ENCODE data around the gene ADSL.

ADSL gene

GRCh38 chr22:40403141-40403540 is 56.8 kb downstream of the ADSL start:
- Histone ChIP-seq H3K36me3 (ENCODE audit: control insufficient read depth, insufficient read depth, low read length) (peaks cover 30% of the 10 kb centered on the region), H3K27me3 (ENCODE audit: control insufficient read depth, insufficient read depth, low read length) (no peaks in the 10 kb centered on the region), H3K27ac (ENCODE audit: low read length) (no peak overlapping the region), H3K4me3 (ENCODE audit: low read length) (no peak overlapping the region), H3K9me3 (ENCODE audit: control insufficient read depth, insufficient read depth, low read length) (no peaks in the 10 kb centered on the region), H3K4me1 (ENCODE audit: control insufficient read depth, insufficient read depth, low read length) (no peaks in the 10 kb centered on the region; the same call in 1 of the 2 replicates)
- no CpG with 5 or more reads among the region's 3 CpGs for WGBS (ENCODE audit: insufficient coverage, insufficient read length)
- DNase-seq (ENCODE audit: low read depth, low spot score), result no peak

GRCh38 chr22:40403651-40404050 is 57.4 kb downstream of the ADSL start:
- Histone ChIP-seq H3K4me3 (ENCODE audit: low read length) (no peak overlapping the region), H3K27me3 (ENCODE audit: control insufficient read depth, insufficient read depth, low read length) (no peaks in the 10 kb centered on the region), H3K27ac (ENCODE audit: low read length) (no peak overlapping the region), H3K36me3 (ENCODE audit: control insufficient read depth, insufficient read depth, low read length) (peaks cover 35% of the 10 kb centered on the region), H3K9me3 (ENCODE audit: control insufficient read depth, insufficient read depth, low read length) (no peaks in the 10 kb centered on the region), H3K4me1 (ENCODE audit: control insufficient read depth, insufficient read depth, low read length) (no peaks in the 10 kb centered on the region; the same call in 1 of the 2 replicates)
- no peak for DNase-seq (ENCODE audit: low read depth, low spot score)
- no CpG with 5 or more reads among the region's 7 CpGs for WGBS (ENCODE audit: insufficient coverage, insufficient read length)

- H3K4me1 ChIP-seq (ENCODE audit: control insufficient read depth, insufficient read depth, low read length), result no peaks in the 10 kb centered on the region; the same call in 1 of the 2 replicates
- peaks cover 38% of the 10 kb centered on the region for H3K36me3 ChIP-seq (ENCODE audit: control insufficient read depth, insufficient read depth, low read length)
- H3K9me3 ChIP-seq (ENCODE audit: control insufficient read depth, insufficient read depth, low read length), result no peaks in the 10 kb centered on the region
- no peak for DNase-seq (ENCODE audit: low read depth, low spot score)
- no peaks in the 10 kb centered on the region for H3K27me3 ChIP-seq (ENCODE audit: control insufficient read depth, insufficient read depth, low read length)
- no CpG with 5 or more reads among the region's 25 CpGs for WGBS (ENCODE audit: insufficient coverage, insufficient read length)
- H3K4me3 ChIP-seq (ENCODE audit: low read length), result no peak overlapping the region
- H3K27ac ChIP-seq (ENCODE audit: low read length), result no peak overlapping the region
These were observed 58.2 kb downstream of the ADSL start for GRCh38 chr22:40404251-40405177.

DNA sequence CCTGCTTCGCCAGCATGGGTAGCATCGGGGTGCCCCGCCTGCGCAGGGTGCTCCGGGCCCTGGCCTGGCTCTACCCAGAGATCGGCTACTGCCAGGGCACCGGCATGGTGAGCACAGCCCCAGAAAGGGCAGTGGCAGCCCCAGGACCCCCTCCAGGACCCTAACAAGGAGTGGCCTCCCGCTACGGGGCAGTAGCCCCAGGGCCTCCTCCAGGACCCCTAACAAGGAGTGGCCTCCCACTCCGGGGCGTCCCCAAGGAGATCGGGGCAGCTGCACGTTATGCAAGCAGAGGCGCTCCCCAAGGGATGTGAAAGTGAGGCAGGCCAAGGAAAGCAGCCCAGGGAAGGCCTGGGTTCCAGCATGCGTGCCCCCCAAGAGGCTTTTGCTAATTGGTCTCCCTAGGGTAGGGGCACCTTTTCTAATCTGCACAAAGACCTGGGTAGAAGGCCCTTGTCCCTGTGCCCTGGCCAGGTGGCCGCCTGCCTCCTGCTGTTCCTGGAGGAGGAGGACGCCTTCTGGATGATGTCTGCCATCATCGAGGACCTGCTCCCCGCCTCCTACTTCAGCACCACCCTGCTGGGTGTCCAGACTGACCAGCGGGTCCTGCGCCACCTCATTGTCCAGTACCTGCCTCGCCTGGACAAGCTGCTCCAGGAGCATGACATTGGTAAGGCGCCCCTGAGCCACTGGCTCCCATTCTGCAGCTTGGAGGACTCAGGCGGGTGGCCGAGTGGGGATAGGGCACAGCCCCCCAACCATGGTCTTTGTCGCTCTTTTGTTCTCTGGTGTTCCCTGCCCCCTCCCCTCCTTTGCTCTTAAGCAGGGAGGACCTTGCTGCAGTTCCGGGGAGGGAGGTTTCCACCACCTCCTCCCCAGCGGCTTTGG is 59.1 kb downstream of the ADSL start:
- Histone ChIP-seq H3K4me1 (ENCODE audit: control insufficient read depth, insufficient read depth, low read length) (no peaks in the 10 kb centered on the region; the same call in 1 of the 2 replicates), H3K27me3 (ENCODE audit: control insufficient read depth, insufficient read depth, low read length) (no peaks in the 10 kb centered on the region), H3K4me3 (ENCODE audit: low read length) (no peak overlapping the region), H3K9me3 (ENCODE audit: control insufficient read depth, insufficient read depth, low read length) (no peaks in the 10 kb centered on the region), H3K36me3 (ENCODE audit: control insufficient read depth, insufficient read depth, low read length) (peaks cover 44% of the 10 kb centered on the region), H3K27ac (ENCODE audit: low read length) (no peak overlapping the region)
- WGBS (ENCODE audit: insufficient coverage, insufficient read length), result no CpG with 5 or more reads among the region's 28 CpGs
- no peak for DNase-seq (ENCODE audit: low read depth, low spot score)

DNA sequence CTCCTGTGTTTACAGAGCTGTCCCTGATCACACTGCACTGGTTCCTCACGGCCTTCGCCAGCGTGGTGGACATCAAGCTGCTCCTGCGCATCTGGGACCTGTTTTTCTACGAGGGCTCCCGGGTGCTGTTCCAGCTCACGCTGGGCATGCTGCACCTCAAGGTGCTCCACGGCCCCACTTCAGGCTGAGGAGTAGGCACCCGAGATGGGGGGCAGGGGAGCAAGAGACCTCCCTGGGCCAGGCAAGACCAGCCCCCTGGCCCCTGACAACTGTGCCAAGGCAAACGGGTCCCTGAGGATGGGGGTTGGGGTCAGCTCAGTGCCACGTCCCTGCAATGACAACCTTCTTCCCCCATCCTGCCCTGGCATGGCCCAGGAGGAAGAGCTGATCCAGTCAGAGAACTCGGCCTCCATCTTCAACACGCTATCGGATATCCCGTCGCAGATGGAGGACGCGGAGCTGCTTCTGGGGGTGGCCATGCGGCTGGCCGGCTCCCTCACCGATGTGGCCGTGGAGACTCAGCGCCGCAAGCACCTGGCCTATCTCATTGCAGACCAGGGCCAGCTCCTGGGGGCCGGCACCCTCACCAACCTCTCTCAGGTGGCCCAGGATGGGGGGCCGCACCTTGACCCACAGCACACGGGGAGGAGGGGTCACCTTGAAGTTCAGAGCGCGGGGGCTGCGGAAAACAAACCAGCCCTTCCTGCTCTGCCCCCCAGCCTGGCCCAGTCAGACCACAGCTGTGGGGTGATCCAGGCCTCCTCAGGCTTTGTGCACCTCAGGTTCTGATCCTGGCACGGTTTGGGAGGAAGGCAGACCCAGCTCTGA is 60.0 kb downstream of the ADSL start:
- DNase-seq (ENCODE audit: low read depth, low spot score), result no peak
- WGBS (ENCODE audit: insufficient coverage, insufficient read length), result no CpG with 5 or more reads among the region's 31 CpGs
- no peak overlapping the region for H3K4me3 ChIP-seq (ENCODE audit: low read length)
- H3K36me3 ChIP-seq (ENCODE audit: control insufficient read depth, insufficient read depth, low read length), result peaks cover 50% of the 10 kb centered on the region
- H3K4me1 ChIP-seq (ENCODE audit: control insufficient read depth, insufficient read depth, low read length), result no peaks in the 10 kb centered on the region; the same call in 1 of the 2 replicates
- no peaks in the 10 kb centered on the region for H3K27me3 ChIP-seq (ENCODE audit: control insufficient read depth, insufficient read depth, low read length)
- no peaks in the 10 kb centered on the region for H3K9me3 ChIP-seq (ENCODE audit: control insufficient read depth, insufficient read depth, low read length)
- H3K27ac ChIP-seq (ENCODE audit: low read length), result no peak overlapping the region

DNA sequence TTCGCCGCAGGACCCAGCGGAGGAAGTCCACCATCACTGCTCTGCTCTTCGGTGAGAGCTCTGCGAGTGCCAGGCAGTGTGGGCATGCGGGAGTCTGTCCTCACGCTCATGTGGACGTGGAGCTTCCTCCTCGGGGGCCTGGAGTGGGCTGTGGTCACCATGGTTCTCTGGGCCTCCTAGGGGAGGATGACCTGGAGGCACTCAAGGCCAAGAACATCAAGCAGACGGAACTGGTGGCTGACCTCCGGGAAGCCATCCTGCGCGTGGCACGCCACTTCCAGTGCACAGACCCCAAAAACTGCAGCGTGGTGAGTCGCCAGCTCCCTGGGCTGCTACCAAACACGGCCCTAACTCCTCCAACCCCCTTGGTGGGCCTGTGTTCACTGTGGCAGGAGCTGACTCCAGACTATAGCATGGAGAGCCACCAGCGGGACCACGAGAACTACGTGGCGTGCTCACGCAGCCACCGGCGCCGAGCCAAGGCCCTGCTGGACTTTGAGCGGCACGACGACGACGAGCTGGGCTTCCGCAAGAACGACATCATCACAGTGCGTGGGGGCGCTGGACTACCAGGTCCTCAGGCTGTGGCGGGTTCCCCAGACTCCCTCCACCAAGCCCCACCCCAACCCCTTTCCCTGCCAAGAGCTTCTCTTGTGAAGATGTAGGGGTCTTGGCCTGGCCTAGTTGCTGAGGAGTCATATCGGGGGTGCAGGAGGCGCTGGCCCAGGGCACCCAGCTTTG is 60.9 kb downstream of the ADSL start:
- Histone ChIP-seq H3K4me3 (ENCODE audit: low read length) (no peak overlapping the region), H3K27ac (ENCODE audit: low read length) (no peak overlapping the region), H3K27me3 (ENCODE audit: control insufficient read depth, insufficient read depth, low read length) (no peaks in the 10 kb centered on the region), H3K9me3 (ENCODE audit: control insufficient read depth, insufficient read depth, low read length) (no peaks in the 10 kb centered on the region), H3K36me3 (ENCODE audit: control insufficient read depth, insufficient read depth, low read length) (peaks cover 51% of the 10 kb centered on the region), H3K4me1 (ENCODE audit: control insufficient read depth, insufficient read depth, low read length) (no peaks in the 10 kb centered on the region; the same call in 1 of the 2 replicates)
- WGBS (ENCODE audit: insufficient coverage, insufficient read length), result no CpG with 5 or more reads among the region's 37 CpGs
- DNase-seq (ENCODE audit: low read depth, low spot score), result no peak

GRCh38 chr22:40407831-40408717 is 61.8 kb downstream of the ADSL start:
- no peaks in the 10 kb centered on the region for H3K9me3 ChIP-seq (ENCODE audit: control insufficient read depth, insufficient read depth, low read length)
- WGBS (ENCODE audit: insufficient coverage, insufficient read length), result no CpG with 5 or more reads among the region's 32 CpGs
- peaks cover 51% of the 10 kb centered on the region for H3K36me3 ChIP-seq (ENCODE audit: control insufficient read depth, insufficient read depth, low read length)
- H3K27ac ChIP-seq (ENCODE audit: low read length), result no peak overlapping the region
- no peak for DNase-seq (ENCODE audit: low read depth, low spot score)
- H3K4me3 ChIP-seq (ENCODE audit: low read length), result no peak overlapping the region
- H3K27me3 ChIP-seq (ENCODE audit: control insufficient read depth, insufficient read depth, low read length), result no peaks in the 10 kb centered on the region
- no peaks in the 10 kb centered on the region; the same call in 1 of the 2 replicates for H3K4me1 ChIP-seq (ENCODE audit: control insufficient read depth, insufficient read depth, low read length)

DNA sequence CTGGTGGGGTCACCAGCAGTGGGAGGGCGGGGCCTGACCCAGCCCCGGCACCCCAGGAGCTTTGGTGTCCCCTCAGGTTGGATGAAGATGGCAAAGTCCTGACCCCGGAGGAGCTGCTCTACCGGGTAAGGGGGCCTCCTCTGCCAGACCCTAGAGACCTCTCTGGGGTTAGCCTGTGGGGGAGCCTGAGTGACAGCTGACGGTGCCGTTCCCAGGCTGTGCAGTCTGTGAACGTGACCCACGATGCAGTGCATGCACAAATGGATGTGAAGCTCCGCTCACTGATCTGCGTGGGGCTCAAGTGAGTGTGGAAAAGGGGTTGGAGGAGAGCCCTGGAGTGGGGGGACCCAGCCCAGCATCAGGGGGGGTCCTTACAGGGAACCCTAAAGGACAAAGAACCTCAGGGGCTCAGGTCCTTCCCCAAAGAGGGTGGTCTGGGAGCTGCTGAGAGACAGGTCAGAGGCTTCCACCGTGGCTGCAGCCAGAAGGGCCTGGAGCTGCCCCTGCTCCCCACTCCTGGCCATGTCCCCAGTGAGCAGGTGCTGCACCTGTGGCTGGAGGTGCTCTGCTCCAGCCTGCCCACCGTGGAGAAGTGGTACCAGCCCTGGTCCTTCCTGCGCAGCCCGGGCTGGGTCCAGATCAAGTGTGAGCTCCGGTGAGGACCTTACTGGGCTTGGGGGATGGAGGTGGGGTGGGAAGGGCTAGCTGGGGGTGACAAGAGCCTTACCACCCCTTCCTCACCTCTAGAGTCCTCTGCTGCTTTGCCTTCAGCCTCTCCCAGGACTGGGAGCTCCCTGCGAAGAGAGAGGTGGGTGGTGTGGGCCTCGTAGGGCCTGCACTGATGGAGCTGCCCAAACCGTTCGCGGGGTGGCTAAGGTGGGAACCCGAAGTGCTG is 62.7 kb downstream of the ADSL start:
- no peak for DNase-seq (ENCODE audit: low read depth, low spot score)
- WGBS (ENCODE audit: insufficient coverage, insufficient read length), result no CpG with 5 or more reads among the region's 21 CpGs
- peaks cover 51% of the 10 kb centered on the region for H3K36me3 ChIP-seq (ENCODE audit: control insufficient read depth, insufficient read depth, low read length)
- no peaks in the 10 kb centered on the region; the same call in 1 of the 2 replicates for H3K4me1 ChIP-seq (ENCODE audit: control insufficient read depth, insufficient read depth, low read length)
- no peaks in the 10 kb centered on the region for H3K9me3 ChIP-seq (ENCODE audit: control insufficient read depth, insufficient read depth, low read length)
- H3K27ac ChIP-seq (ENCODE audit: low read length), result no peak overlapping the region
- no peaks in the 10 kb centered on the region for H3K27me3 ChIP-seq (ENCODE audit: control insufficient read depth, insufficient read depth, low read length)
- H3K4me3 ChIP-seq (ENCODE audit: low read length), result no peak overlapping the region
